Right ventricle myocardium superior (tissue), 1 donor: ENCODE measurements around the gene FOXB2. TPM values are rescaled to one million over a fixed set of nuclear protein-coding genes. Genes with fewer than 3 reads are reported as not detected.

ENCODE experiments used
- ATAC-seq: fragments of 200-7000 bp; cut with Tn5 transposase; one replicate; pipeline ENCODE4 v1.9.1; 2020; ENCODE audit warnings: mild to moderate bottlenecking; ENCODE audit not compliant: poor library complexity
- DNase-seq: peaks from one replicate; pipeline ENCODE4 v3.0.0-alpha.2; 2020
- intact Hi-C: fragments of 100-400 bp; cut with DNase I; formaldehyde crosslinking; loops from one replicate; pipeline ENCODE4 v1.11.2; 2022
- total RNA-seq: library from RNA; stranded (reverse); fragmentation: NEBNext Ultra II Directional; extraction: Animal tissue kit (Norgen Biotek cat#: 25700); gene quantifications from one replicate; pipeline ENCODE4 v1.2.1, GENCODE V29; 2021
- donor health status: DM: no; HTN: yes; CAD: no; lungs with severe emphysema.

The FOXB2 gene
- total RNA-seq, 1 donor from 2014 or later = not detected

DNA sequence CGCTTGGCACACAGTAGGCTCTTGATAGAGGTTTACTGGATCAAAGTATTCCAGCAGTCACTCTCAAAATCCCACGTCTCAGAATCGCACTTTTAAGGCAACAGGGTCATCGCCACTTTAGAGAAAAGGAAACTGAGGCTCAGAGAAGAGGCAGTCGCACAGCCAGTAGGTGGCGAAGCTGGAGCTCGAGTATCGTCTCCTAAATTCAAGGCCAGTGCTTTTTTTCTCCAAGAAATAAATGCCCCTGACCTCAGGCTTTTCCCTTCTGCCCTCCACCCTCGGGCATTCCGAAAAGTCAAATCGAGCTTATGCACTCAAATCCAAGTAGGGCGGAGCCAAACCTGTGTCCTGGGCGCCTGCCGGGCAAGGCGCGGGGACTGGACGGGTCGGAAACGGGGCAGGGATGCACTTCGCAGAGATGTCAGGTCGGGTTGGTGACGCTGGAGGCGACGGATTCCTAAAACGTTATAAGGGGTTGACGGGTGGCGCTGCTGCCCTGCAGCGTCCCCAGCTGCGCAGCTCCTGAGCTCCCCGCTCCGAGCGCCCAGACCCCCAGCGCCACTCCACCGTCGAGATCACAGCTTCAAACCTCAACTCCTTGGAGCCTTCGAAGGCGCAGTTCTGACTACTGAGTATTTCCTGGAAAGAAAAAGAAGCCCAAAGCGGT, 4.7 kb upstream of the FOXB2 start:
- intact Hi-C loops = no loop called here
- no peak for ATAC-seq
- no peak for DNase-seq

GRCh38 chr9:77015327-77016048, 4.0 kb upstream of the FOXB2 start:
- intact Hi-C loops = no loop called here
- no peak for DNase-seq
- ATAC-seq = no peak

- intact Hi-C loops = no loop called here
- ATAC-seq = no peak
- no peak for DNase-seq
Observed at GRCh38 chr9:77016121-77016525, 3.3 kb upstream of the FOXB2 start.

DNA sequence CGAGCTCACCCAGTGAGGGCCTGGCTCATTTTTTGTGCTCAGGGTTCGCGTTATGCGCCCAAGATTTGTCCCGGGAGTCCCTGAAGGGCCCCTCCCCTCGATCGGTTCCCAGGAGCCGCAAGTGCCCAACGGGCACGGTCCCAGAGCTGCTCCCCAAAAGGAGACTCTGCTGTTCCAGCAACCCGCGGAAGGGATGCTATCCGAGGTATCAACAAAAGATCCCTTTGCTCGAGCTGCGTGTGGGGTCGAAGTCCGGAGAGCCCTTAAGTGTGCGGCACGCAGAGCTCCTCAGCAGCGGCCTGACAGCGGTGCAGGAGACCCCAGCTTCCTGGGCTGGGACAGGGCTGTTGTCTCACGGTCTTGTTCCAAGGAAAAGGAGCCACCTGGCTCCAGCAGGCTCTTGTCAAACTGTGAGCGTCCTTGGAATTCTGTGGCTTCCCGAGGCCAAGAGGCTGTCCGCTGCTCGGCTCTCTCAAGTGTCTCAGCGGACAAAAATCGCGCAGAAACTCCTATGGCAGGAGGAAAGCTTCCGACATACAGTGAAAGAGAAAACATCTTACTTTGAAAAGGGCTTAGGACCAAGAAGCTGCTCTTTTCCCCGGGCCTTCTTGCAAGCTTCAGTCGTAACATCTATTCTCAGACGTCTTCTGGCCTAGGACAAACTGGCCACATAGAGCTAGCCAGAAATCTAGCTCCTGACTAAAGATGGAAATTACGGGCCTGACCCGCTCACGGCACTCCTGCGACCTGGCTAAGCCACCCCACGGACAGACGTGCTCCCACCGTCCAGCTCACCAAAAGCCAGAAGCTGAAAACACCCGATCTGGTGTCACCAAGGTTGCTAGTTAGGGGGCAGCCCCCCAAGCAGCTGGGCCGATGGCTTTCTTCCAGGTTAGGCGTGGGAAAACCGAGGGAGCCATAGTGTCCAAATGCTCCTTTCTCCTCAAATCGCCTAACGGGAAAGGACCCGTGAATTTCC, 2.6 kb upstream of the FOXB2 start:
- intact Hi-C loops = no loop called here
- ATAC-seq (no peak), DNase-seq (no peak)

DNA sequence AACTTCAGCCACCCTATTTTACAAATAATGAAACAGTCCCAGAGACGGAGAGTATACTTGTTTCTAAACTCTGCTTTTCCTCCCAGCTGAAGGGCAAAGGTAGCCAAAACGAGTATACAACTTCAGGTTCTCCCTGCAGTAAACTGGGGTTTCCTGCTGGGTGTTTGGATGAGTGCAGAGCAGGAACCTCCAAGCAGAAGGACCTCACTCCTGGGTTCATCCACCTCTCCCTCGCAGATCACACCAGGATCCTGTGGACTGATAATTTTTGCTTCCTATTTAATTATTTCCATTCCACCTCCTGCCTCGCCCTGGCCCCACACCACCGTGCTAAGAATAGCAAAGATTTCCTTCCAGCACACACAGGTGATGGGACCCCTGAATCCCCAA, 2.0 kb upstream of the FOXB2 start:
- DNase-seq = no peak
- ATAC-seq = no peak
- intact Hi-C loops = no loop called here

DNA sequence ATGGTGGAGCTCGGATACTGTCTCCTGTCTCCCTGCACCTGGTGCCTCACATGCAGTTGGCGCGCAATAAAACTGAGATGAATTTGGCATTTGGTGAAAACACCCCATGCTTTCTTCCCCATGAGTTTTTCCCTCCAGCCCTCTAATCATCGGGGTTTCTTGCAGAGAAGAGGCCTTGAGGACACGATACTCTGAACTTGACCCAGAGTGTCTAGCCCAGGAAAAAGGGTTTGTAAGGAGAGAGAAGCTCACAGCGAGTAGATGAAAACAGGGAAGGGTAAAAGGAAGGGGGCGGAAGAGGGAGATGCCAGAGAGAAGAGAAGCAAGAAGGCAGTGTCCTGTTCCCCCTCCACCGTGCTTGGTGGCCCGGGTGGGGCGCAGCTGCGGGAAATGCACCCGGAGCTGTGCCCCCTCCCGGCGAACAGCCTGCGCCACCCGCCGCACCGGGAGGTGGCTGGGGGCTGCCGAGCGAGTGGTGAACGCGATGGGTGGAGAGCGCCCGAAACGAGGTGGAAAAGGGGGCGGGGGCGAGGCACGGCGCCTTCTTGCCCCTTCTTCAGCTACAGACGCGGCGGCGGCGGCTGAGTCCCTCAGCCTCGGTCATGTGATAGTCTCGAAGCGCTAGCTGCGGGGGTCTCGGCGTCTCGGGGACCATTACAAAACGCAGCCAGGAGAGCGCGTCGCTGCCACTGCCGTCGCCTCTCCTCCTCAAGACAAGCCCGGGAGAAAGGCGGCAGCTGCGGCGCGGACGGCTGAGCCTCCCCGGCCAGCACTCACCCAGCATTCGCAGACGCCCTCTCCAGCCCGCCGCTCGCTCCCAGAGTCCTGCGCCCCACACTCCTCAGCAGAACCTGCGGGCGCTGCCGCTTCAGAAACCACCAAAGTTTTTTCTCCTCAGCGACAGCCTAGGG, 1.1 kb upstream of the FOXB2 start:
- DNase-seq (no peak), ATAC-seq (no peak)
- intact Hi-C loops = no loop called here

- DNase-seq (no peak), ATAC-seq (no peak)
- intact Hi-C loops = no loop called here
Observed at GRCh38 chr9:77018969-77019235, 553 bp upstream of the FOXB2 start.

GRCh38 chr9:77019926-77020412, 514 bp downstream of the FOXB2 start:
- intact Hi-C loops = no loop called here
- no peak for DNase-seq
- no peak for ATAC-seq

DNA sequence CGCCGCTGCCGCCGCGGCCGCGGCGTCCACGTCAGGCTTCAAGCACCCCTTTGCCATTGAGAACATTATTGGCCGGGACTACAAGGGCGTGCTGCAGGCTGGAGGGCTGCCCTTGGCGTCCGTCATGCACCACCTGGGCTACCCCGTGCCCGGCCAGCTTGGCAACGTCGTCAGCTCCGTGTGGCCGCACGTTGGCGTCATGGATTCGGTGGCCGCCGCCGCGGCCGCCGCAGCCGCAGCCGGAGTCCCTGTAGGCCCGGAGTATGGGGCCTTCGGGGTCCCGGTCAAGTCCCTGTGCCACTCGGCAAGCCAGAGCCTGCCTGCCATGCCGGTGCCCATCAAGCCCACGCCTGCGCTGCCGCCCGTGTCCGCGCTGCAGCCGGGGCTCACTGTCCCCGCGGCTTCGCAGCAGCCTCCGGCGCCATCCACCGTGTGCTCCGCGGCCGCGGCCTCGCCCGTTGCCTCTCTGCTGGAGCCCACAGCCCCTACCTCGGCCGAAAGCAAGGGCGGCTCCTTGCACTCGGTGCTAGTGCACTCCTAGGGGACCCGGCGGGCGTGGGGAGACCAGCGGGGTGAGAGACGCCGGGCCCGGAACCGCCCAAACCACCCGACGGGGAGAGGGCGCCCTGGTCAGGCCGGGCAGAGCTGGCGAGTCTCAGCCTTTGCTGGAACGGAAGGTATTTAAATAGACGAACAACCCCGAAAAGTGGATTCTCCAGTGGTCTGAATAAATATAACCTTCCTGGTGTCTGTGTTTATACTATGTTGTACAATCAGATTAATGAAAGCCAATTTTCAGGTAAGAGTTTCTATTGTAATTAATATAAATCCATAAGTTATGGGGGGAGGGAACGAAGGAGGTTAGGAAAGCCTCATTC, 1.2 kb downstream of the FOXB2 start:
- DNase-seq (no peak), ATAC-seq (no peak)
- intact Hi-C loops = no loop called here

DNA sequence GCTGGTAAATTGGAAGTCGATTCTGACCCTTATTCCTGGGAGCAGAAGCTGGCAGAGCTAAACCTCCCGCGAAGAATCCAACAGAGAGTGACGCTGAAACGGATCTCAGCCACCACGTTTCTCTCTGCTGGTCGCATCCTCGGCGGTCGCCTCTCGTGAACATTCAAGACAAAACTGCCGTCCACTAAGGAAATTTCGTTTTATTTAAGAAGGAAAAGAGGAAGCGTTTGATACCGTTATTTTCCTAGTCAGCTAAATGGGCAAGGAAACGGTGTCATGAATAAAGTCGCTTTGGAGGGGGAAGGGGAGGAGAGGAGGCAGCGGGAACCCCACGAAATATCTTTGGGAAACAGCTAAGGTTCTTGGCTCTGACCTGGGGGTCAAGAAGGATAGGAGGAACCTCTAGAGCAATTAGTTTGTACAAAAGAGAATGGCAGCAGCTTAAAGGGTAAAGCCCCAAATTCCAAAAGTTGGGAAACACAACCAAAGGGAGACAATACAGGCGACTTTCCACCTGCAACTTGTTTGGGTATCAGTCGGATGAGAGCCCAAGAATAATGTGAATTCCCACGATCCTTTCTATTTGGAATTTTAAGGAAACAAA, 1.9 kb downstream of the FOXB2 start:
- intact Hi-C loops = no loop called here
- no peak for DNase-seq

GRCh38 chr9:77021922-77022782, 2.7 kb downstream of the FOXB2 start:
- intact Hi-C loops = no loop called here
- ATAC-seq = no peak
- DNase-seq = no peak

More for the DNA sequence above, 1.9 kb downstream of the FOXB2 start:
- no peak for ATAC-seq

DNA sequence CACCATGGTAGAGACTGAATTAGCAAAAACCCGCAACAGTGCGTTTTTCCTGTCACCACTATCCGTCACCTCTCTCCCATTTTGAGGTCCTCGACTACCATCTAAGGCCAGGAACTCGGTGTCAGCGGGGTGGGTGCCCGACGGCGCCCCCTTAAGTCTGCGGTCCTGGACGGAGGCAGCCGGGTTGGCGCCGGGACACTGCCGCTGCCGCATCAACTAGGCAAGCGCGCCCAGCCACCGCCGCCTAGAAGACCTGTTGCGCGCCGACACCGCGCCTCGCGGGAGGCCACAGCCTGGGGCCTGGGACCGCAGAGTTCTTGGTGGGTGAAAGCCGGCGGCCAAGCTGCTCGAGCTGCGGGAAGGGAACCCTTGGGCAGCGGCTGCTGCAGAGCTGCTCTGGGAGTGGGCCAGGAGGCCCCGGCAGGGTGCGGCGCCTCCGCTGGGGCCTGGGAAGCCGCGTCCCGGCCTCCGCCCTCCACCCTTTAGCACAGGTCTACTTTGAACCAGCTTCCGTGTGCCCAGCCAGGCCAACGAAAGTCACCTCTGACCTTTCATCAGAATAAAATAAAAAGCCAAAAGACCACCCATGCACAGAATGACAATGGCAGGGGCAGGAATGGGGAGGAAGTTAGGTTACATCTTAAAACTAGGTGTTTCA, 3.5 kb downstream of the FOXB2 start:
- no peak for ATAC-seq
- DNase-seq = no peak
- intact Hi-C loops = no loop called here

- intact Hi-C loops = no loop called here
- no peak for ATAC-seq
- DNase-seq = no peak
Observed at GRCh38 chr9:77023726-77024125, 4.3 kb downstream of the FOXB2 start.

GRCh38 chr9:77024776-77025545, 5.5 kb downstream of the FOXB2 start:
- intact Hi-C loops = no loop called here
- DNase-seq (no peak), ATAC-seq (no peak)

DNA sequence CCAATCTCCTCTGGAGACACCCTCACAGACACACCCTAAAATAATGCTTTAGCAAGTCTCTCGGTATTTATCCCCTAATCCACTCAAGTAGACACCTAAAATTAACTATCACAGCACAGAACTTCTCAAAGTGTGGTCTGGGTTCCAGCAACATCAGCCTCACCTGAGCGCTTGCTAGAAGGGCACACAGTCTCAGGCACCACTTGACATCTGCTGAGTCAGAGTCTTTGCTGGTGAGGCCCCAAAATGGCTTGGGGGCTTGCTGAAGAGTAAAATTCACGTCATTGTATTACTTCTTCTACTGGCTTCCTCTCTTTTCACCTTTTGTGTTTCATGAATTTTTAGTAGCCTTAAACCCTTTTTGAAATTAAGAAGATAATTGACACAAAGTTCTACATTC, 9.0 kb downstream of the FOXB2 start:
- ATAC-seq (no peak), DNase-seq (no peak)
- intact Hi-C loops = no loop called here
